Upper lobe of left lung (tissue), 6 donors: ENCODE results near the gene STN1. TPM values are rescaled to one million over a fixed set of nuclear protein-coding genes. Genes with fewer than 3 reads are reported as not detected.
A peak's percentile ranks its signal among the peaks of the same experiment; 100 is the strongest.

Source experiments
- ATAC-seq, 2 donors: fragments of 200-7000 bp; cut with Tn5 transposase; one replicate each; pipeline ENCODE4 v1.9.1; 2022; ENCODE audit warnings: mild to moderate bottlenecking in 2 of 2, moderate library complexity in 2 of 2; ENCODE audit not compliant: low FRiP score in 2 of 2
- DNase-seq, 2 donors: peaks; one replicate each; pipeline ENCODE4 v3.0.0-alpha.2; 2019 to 2020
- H3K27ac ChIP-seq, 4 donors: fragments of 200-600 bp; sonication (generic); one replicate each; pipeline ENCODE4 v1.5.1; 2016 to 2019
- H3K27me3 ChIP-seq, 4 donors: fragments of 200-600 bp; sonication (generic); one replicate each; pipeline ENCODE4 v1.5.1; 2017 to 2019
- H3K36me3 ChIP-seq, 4 donors: fragments of 200-600 bp; sonication (generic); one replicate each; pipeline ENCODE4 v1.5.1; 2016 to 2019
- H3K4me1 ChIP-seq, 4 donors: fragments of 200-600 bp; sonication (generic); one replicate each; pipeline ENCODE4 v1.5.1; 2018 to 2019
- H3K4me3 ChIP-seq, 4 donors: fragments of 200-600 bp; sonication (generic); one replicate each; pipeline ENCODE4 v1.5.1; 2017 to 2019; ENCODE audit warnings: mild to moderate bottlenecking in 2 of 4, moderate library complexity in 1 of 4
- H3K9me3 ChIP-seq, 4 donors: fragments of 200-600 bp; sonication (generic); one replicate each; pipeline ENCODE4 v1.5.1; 2018 to 2019
- CTCF ChIP-seq, 6 experiments: fragments of 450-650 bp in 4 of 6; fragments of 200-600 bp in 2 of 6; sonication (generic) in 2 of 6; IDR thresholded peaks; one replicate each; pipeline ENCODE4 v1.5.1; 2016 to 2019; ENCODE audit warnings: antibody characterized with exemption in 6 of 6
- EP300 ChIP-seq, 4 donors: sonication (generic); formaldehyde crosslinking; IDR thresholded peaks; one replicate each; pipeline ENCODE4 v1.5.1; 2017; ENCODE audit warnings: antibody characterized with exemption in 4 of 4, control low read depth in 2 of 4
- POLR2A ChIP-seq, 4 donors: fragments of 450-650 bp; IDR thresholded peaks; one replicate each; pipeline ENCODE4 v1.5.1; 2016 to 2017; ENCODE audit warnings: antibody characterized with exemption in 4 of 4, mild to moderate bottlenecking in 2 of 4
- POLR2AphosphoS5 ChIP-seq, 2 donors: sonication (generic); formaldehyde crosslinking; IDR thresholded peaks; one replicate each; pipeline ENCODE4 v1.5.1; 2017; ENCODE audit warnings: antibody characterized with exemption in 2 of 2
- WGBS, 2 donors: methylation state at CpG; one replicate each; pipeline ENCODE4 v1.1.5; 2017 to 2018; 5-methylcytosine and 5-hydroxymethylcytosine counted together
- total RNA-seq, 6 donors: library from RNA; depleted of rRNA in 4 of 6; stranded (reverse); fragments of >200 nt in 4 of 6; gene quantifications; one replicate each; pipeline versions ENCODE4 v1.1.0 to v1.2.1, GENCODE V29; 2016 to 2021
- donor health status: DM: no; HTN: no; CAD: no; lungs with moderate emphysema.
- donor health status: DM: no; HTN: yes; CAD: no; lungs with severe emphysema.

STN1 gene
- total RNA-seq, 6 donors from 2014 or later, result 36.3 to 71.4 (median 53.4) TPM

GRCh38 chr10:103879831-103880230 is 38.2 kb downstream of the STN1 start:
- H3K27me3 ChIP-seq, result no peaks in the 10 kb centered on the region
- ATAC-seq (no peak), DNase-seq (peak in 1 of 2 donors; percentile 61)
- H3K9me3 ChIP-seq, result no peaks in the 10 kb centered on the region
- H3K4me1 ChIP-seq, result peaks cover 0 to 4% (median 1%) of the 10 kb centered on the region in 4 donors
- peaks cover 17 to 78% (median 56%) of the 10 kb centered on the region in 4 donors for H3K36me3 ChIP-seq
- H3K27ac ChIP-seq, result no peak overlapping the region
- TF ChIP-seq CTCF (IDR thresholded peaks at IDR 0.05), result no peak
- TF ChIP-seq POLR2AphosphoS5 (IDR thresholded peaks at IDR 0.05), result no peak
- TF ChIP-seq POLR2A (IDR thresholded peaks at IDR 0.05), result no peak
- no peak for TF ChIP-seq EP300 (IDR thresholded peaks at IDR 0.05)
- H3K4me3 ChIP-seq, result no peak overlapping the region
- WGBS, 2 donors, result 92 to 96% methylated on average over 4 to 7 of the region's 7 CpGs

DNA sequence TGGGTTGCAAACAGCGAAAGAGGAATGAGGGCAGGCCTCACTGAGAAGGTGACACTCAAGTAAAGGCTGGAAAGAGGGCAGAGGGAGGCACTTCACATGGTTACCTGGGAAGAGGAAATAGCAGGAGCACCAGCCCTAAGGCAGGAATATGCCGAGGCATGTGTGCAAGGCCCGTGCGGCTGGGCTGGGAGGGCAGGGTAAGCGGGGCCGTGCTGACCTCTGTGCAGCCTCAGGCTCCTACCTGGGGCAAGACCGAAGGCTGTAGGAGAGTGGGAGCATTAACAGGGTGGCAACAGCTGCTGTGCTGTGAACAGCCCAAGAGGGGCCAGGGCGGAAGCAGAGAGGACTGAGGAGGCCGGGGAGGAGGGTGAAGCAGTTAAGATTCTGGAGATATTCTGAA is 38.6 kb downstream of the STN1 start:
- peaks cover 0 to 2% (median 1%) of the 10 kb centered on the region in 4 donors for H3K4me1 ChIP-seq
- H3K27ac ChIP-seq, result no peak overlapping the region
- no peaks in the 10 kb centered on the region for H3K27me3 ChIP-seq
- TF ChIP-seq POLR2AphosphoS5 (IDR thresholded peaks at IDR 0.05), result no peak
- no peak for TF ChIP-seq POLR2A (IDR thresholded peaks at IDR 0.05)
- TF ChIP-seq EP300 (IDR thresholded peaks at IDR 0.05), result no peak
- TF ChIP-seq CTCF (IDR thresholded peaks at IDR 0.05), result no peak
- peak in 1 of 2 donors; percentile 43 for DNase-seq
- H3K9me3 ChIP-seq, result no peaks in the 10 kb centered on the region
- peaks cover 17 to 75% (median 56%) of the 10 kb centered on the region in 4 donors for H3K36me3 ChIP-seq
- 85 to 92% methylated on average over 9 of the region's 9 CpGs for WGBS, 2 donors
- no peak overlapping the region for H3K4me3 ChIP-seq
- peak in 1 of 2 donors; percentile 21 for ATAC-seq

- 77 to 79% methylated on average over 1 of the region's 1 CpG for WGBS, 2 donors
- no peak for DNase-seq
- ATAC-seq, result no peak
- Histone ChIP-seq H3K4me1 (peaks cover 0 to 6% (median 4%) of the 10 kb centered on the region in 4 donors), H3K4me3 (no peak overlapping the region), H3K9me3 (no peaks in the 10 kb centered on the region), H3K27ac (no peak overlapping the region), H3K27me3 (no peaks in the 10 kb centered on the region), H3K36me3 (peaks cover 17 to 66% (median 53%) of the 10 kb centered on the region in 4 donors)
- TF ChIP-seq POLR2AphosphoS5 (IDR thresholded peaks at IDR 0.05), result no peak
- no peak for TF ChIP-seq CTCF (IDR thresholded peaks at IDR 0.05)
- no peak for TF ChIP-seq POLR2A (IDR thresholded peaks at IDR 0.05)
- TF ChIP-seq EP300 (IDR thresholded peaks at IDR 0.05), result no peak
Observed at GRCh38 chr10:103877861-103878260, 40.1 kb downstream of the STN1 start.

DNA sequence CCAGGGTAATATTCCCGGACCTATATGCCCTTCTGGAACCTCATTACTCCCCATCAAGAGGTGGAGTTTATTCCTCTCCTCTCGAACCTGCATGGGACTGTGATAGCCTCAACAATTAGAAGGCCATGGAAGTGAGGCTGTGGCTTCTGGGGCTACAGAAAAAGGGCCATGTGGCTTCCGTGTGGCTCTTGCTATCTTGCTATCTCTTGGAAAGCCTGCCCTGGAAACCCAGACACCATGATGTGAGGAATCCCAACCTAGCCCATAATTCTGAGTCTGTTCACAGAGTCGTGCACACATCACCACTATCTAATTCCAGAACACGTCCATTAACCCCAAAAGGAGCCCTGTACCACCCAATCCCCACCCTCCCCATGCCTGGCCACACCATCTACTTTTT is 41.8 kb downstream of the STN1 start:
- Histone ChIP-seq H3K27ac (no peak overlapping the region), H3K4me1 (peaks cover 0 to 6% (median 4%) of the 10 kb centered on the region in 4 donors), H3K9me3 (no peaks in the 10 kb centered on the region), H3K27me3 (no peaks in the 10 kb centered on the region), H3K36me3 (peaks cover 6 to 60% (median 36%) of the 10 kb centered on the region in 4 donors), H3K4me3 (no peak overlapping the region)
- 91 to 94% methylated on average over 5 of the region's 5 CpGs for WGBS, 2 donors
- ATAC-seq, result no peak
- TF ChIP-seq POLR2A (IDR thresholded peaks at IDR 0.05) (no peak), POLR2AphosphoS5 (IDR thresholded peaks at IDR 0.05) (no peak), CTCF (IDR thresholded peaks at IDR 0.05) (no peak), EP300 (IDR thresholded peaks at IDR 0.05) (no peak)
- DNase-seq, result no peak

DNA sequence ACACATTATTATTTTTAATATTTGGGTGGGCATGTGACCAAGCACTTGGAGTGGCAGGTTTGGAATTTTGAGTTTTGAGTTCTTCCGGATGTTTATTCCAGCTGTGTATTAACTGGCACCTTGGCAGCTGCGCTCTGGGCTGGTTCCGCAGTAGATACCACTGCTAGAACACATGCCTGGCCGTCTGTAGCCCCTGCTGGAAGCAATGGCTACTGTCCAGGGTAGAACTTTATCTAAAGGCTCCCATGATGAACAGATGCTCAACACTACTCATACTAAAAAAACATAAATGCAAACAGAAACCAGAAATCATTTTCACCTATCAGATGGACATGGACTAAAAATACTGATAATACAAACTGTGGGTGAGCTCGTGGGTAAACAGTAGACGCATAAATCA is 43.3 kb downstream of the STN1 start:
- Histone ChIP-seq H3K4me1 (peaks cover 0 to 10% (median 4%) of the 10 kb centered on the region in 4 donors), H3K36me3 (peaks cover 6 to 49% (median 23%) of the 10 kb centered on the region in 4 donors), H3K9me3 (no peaks in the 10 kb centered on the region), H3K27me3 (no peaks in the 10 kb centered on the region), H3K27ac (no peak overlapping the region), H3K4me3 (no peak overlapping the region)
- no peak for DNase-seq
- TF ChIP-seq CTCF (IDR thresholded peaks at IDR 0.05) (peak in 1 of 6 experiments; percentile 5), POLR2AphosphoS5 (IDR thresholded peaks at IDR 0.05) (no peak)
- 54 to 62% methylated on average over 6 of the region's 6 CpGs for WGBS, 2 donors
- no peak for ATAC-seq
